ENCODE results near the gene HSF2. TPM values are rescaled to one million over a fixed set of nuclear protein-coding genes. Genes with fewer than 3 reads are reported as not detected.

Gene HSF2
- total RNA-seq, 6 experiments from 2014 or later = 2.6 to 4.7 (median 3.3) TPM

- no peaks in the 10 kb centered on the region for H3K27me3 ChIP-seq
- peaks cover 0 to 13% (median 0%) of the 10 kb centered on the region in 4 donors for H3K4me1 ChIP-seq
- TF ChIP-seq POLR2A (IDR thresholded peaks at IDR 0.05) (no peak), CTCF (IDR thresholded peaks at IDR 0.05) (no peak)
- H3K36me3 ChIP-seq = no peaks in the 10 kb centered on the region
- H3K9me3 ChIP-seq = no peaks in the 10 kb centered on the region
- ATAC-seq (no peak), DNase-seq (no peak)
- peak overlapping the region; percentile 95 to 98 (median 96) for H3K4me3 ChIP-seq
- peak overlapping the region in 1 of 3 donors; percentile 78 for H3K27ac ChIP-seq
- intact Hi-C loops (cut with DNase I) = no loop called here
- WGBS (ENCODE audit: insufficient coverage, low coverage, low lambda C conversion rate, missing lambda C conversion rate) = 28% methylated on average over 4 of the region's 4 CpGs
Measured at GRCh38 chr6:122400462-122401089, 1.1 kb downstream of the HSF2 start.

DNA sequence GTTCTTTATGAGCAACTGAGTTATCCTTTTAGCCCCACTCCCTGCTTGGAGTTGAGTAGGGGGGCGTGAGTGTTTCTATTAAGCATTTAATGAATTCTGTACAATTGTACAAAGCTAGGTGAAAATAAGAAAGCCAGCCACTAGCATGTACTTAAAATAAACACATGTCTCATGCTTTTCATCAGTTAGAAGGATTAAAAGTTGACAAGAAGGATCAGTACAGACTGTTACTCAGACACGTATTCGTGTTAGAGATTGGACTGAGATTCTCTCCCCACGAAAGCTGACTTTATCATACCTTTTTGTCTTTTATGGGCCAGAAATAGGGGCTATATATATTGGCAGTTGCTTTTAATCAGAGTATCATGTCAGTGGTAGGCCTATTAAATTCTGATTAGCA, 1.7 kb downstream of the HSF2 start:
- ATAC-seq (no peak), DNase-seq (no peak)
- Histone ChIP-seq H3K27me3 (no peaks in the 10 kb centered on the region), H3K4me3 (no peak overlapping the region), H3K36me3 (no peaks in the 10 kb centered on the region), H3K4me1 (peaks cover 0 to 13% (median 0%) of the 10 kb centered on the region in 4 donors), H3K27ac (no peak overlapping the region), H3K9me3 (no peaks in the 10 kb centered on the region)
- intact Hi-C loops (cut with DNase I) = no loop called here
- 87% methylated on average over 4 of the region's 4 CpGs for WGBS (ENCODE audit: insufficient coverage, low coverage, low lambda C conversion rate, missing lambda C conversion rate)
- no peak for TF ChIP-seq CTCF (IDR thresholded peaks at IDR 0.05)
- no peak for TF ChIP-seq POLR2A (IDR thresholded peaks at IDR 0.05)

DNA sequence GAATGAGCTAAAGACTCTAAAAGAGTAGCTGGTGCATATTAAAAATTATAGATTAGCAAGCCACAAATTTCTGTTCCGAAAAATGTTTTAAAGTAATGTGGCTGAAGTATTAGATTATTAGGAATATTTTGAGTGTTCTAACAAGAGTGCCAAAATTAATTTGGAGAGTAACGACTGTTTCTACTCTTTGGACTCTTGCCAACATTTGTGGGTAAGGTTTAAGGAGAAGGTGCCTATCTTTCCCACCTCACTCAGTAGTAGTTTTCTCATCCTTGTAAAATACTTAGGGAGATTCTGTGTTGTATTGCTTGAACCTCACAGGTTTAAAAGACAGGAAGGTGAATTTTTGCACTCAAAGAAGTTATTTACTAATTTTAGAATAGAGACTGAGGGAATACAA, 5.0 kb downstream of the HSF2 start:
- H3K27ac ChIP-seq = no peak overlapping the region
- intact Hi-C loops (cut with DNase I) = no loop called here
- ATAC-seq = no peak
- H3K27me3 ChIP-seq = no peaks in the 10 kb centered on the region
- WGBS (ENCODE audit: insufficient coverage, low coverage, low lambda C conversion rate, missing lambda C conversion rate) = 62% methylated on average over 2 of the region's 2 CpGs
- H3K4me1 ChIP-seq = peaks cover 0 to 13% (median 0%) of the 10 kb centered on the region in 4 donors
- H3K9me3 ChIP-seq = no peaks in the 10 kb centered on the region
- no peaks in the 10 kb centered on the region for H3K36me3 ChIP-seq
- no peak overlapping the region for H3K4me3 ChIP-seq
- no peak for DNase-seq
- no peak for TF ChIP-seq POLR2A (IDR thresholded peaks at IDR 0.05)
- no peak for TF ChIP-seq CTCF (IDR thresholded peaks at IDR 0.05)

DNA sequence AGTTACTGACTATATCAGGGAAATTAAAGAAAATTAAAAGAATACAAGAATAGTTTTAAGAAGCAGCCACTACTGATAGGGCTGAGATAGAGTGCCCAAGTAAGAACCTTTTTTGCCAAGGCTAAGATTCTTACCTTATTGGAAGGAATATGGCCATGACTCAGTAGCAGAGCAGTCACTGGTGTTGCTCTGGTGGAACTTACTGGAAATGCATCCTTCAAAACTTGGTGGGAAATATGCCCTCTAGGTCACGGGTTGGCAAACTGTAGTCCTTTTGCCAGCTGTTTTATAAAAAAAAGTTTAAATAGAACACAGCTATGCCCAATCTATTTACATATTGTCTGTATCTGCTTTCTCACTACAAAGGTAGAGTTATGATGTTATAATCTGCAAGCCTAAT, 6.0 kb downstream of the HSF2 start:
- ATAC-seq (no peak), DNase-seq (no peak)
- peaks cover 0 to 10% (median 0%) of the 10 kb centered on the region in 4 donors for H3K4me1 ChIP-seq
- WGBS (ENCODE audit: insufficient coverage, low coverage, low lambda C conversion rate, missing lambda C conversion rate) = 86% methylated on average over 1 of the region's 1 CpG
- H3K36me3 ChIP-seq = no peaks in the 10 kb centered on the region
- H3K9me3 ChIP-seq = no peaks in the 10 kb centered on the region
- H3K4me3 ChIP-seq = no peak overlapping the region
- no peak overlapping the region for H3K27ac ChIP-seq
- H3K27me3 ChIP-seq = no peaks in the 10 kb centered on the region
- intact Hi-C loops (cut with DNase I) = no loop called here
- TF ChIP-seq POLR2A (IDR thresholded peaks at IDR 0.05) = no peak
- no peak for TF ChIP-seq CTCF (IDR thresholded peaks at IDR 0.05)
